Measurements from ENCODE around the gene TMEM271. TPM values are rescaled to one million over a fixed set of nuclear protein-coding genes. Genes with fewer than 3 reads are reported as not detected.
A peak's percentile ranks its signal among the peaks of the same experiment; 100 is the strongest.

Gene TMEM271
- total RNA-seq, 1 donor from 2014 or later: not detected

DNA sequence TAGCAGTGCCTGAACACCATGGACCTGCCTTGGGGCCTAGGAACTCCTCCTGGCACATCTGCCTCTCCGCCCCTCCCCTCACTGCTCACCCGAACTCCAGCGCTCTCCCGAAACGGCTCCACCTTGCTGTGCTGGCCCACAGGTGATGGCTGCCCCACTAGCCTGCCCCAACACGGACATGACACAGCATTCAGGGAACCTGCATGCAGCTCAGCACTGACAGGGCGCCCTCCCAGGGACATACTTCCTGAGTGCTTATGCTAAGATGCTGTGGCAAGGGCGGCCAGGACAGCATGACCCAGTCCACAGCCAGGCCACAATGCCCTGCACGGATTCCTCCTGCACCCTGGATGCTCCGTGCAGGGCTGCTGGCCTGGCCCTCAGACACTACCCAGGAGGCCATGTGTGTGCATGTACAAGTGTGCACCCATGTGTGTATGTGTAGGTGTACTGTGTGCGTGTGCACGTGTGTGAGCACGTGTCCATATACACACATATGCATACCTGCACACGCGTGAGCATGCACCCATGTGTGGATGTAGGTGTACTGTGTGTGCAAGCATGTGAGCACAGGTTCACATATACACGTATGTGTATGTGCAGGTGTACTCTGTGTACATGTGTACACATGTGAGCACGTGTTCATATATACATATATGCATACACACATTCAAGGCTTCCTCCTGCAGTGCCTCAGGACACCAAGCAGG, 6.0 kb downstream of the TMEM271 start:
- H3K36me3 ChIP-seq: no peaks in the 10 kb centered on the region
- ATAC-seq: no peak
- no peaks in the 10 kb centered on the region for H3K4me1 ChIP-seq
- no peak overlapping the region for H3K4me3 ChIP-seq
- DNase-seq: no peak
- intact Hi-C loops (cut with DNase I): no loop called here
- peaks cover 49% of the 10 kb centered on the region for H3K27me3 ChIP-seq (ENCODE audit: low read depth)
- no peak for TF ChIP-seq CTCF (IDR thresholded peaks at IDR 0.05)
- H3K9me3 ChIP-seq: no peaks in the 10 kb centered on the region
- H3K27ac ChIP-seq: no peak overlapping the region

DNA sequence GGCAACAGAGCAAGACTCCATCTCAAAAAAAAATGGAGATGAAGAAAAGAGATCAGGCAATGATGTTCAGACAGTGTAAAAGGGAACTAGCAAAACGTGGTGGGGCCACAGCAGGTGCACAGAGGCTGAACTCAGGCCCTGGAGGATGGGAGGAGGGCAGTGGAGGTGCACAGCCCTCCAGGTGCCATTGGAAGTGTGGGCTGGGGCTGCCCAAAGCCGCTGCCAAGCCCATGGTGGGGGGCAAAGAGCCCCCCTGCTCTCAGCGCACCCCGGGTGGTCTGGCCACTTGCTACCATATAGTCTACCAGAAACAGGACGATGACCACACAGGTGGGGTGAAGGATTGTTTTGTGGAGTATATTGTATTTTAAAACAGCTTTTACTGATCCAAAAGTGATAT, 7.1 kb downstream of the TMEM271 start:
- H3K27ac ChIP-seq: no peak overlapping the region
- no peaks in the 10 kb centered on the region for H3K36me3 ChIP-seq
- H3K27me3 ChIP-seq (ENCODE audit: low read depth): peaks cover 39% of the 10 kb centered on the region
- ATAC-seq (no peak), DNase-seq (no peak)
- H3K9me3 ChIP-seq: no peaks in the 10 kb centered on the region
- no peak overlapping the region for H3K4me3 ChIP-seq
- H3K4me1 ChIP-seq: no peaks in the 10 kb centered on the region
- intact Hi-C loops (cut with DNase I): no loop called here
- TF ChIP-seq CTCF (IDR thresholded peaks at IDR 0.05): no peak

DNA sequence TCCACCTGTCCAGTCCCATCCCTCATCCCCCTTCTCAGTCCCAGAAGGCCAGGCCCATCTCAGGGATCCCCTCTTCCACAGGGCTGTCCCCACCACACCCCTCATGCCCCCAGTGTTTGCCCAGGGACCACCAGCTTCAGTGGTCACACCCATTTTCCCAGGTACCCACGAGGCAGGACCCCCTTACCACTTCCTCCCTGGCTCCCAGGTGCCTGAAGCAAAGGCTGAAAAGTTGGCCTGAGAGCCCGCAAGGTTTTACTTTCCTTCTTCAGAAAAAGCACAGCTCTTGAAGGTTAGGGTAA, 7.8 kb downstream of the TMEM271 start:
- no peak for DNase-seq
- peaks cover 32% of the 10 kb centered on the region for H3K27me3 ChIP-seq (ENCODE audit: low read depth)
- ATAC-seq: peak in 1 of 2 donors; percentile 41
- no peak overlapping the region for H3K27ac ChIP-seq
- no peaks in the 10 kb centered on the region for H3K36me3 ChIP-seq
- TF ChIP-seq CTCF (IDR thresholded peaks at IDR 0.05): no peak
- no peaks in the 10 kb centered on the region for H3K4me1 ChIP-seq
- H3K4me3 ChIP-seq: no peak overlapping the region
- intact Hi-C loops (cut with DNase I): no loop called here
- H3K9me3 ChIP-seq: no peaks in the 10 kb centered on the region

DNA sequence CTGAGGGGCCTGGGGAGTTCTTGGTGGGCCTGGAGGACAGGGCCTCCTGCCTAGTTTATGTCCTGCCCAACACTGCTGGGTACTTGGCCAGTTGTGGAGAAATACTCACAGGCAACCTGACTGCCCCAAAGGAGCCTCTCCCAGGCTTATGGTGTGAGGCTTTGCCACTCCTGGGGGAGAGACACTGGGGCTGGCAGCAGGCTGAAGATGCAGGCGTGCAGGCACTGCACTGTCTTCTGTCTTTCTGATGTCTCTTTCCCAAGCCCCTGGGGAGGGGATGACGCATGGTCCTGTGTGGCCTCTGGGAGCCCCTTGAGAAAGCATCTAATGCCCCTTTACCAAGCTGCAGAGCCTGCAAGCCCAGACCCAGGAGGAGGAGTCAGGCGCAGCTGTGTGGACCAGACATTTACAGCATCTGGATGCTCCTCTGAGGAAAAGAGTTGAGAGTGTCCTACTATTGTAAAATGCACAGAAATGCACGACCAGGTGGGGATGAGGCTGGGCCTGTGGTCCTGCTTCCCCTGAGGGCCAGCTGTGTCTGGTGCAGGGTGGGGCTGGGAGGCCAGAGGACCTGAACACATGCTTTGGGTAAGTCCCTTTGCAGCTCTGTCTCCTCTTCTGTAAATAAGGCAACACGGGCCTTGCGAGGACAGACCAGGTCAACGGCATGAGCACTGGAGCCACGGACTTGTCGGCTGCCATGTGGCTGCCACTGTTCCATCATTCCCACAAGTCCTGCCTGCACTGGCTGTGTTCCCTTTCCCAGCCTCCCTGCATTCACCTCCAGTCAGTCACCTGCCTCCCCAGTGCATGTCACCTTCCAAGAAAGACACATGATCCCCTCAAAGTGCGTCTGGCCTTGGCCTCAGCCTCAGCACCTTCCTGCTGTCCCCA, 8.4 kb downstream of the TMEM271 start:
- Histone ChIP-seq H3K4me3 (no peak overlapping the region), H3K27ac (no peak overlapping the region), H3K4me1 (no peaks in the 10 kb centered on the region), H3K27me3 (ENCODE audit: low read depth) (peaks cover 26% of the 10 kb centered on the region), H3K36me3 (no peaks in the 10 kb centered on the region), H3K9me3 (no peaks in the 10 kb centered on the region)
- ATAC-seq: peak in 1 of 2 donors; percentile 21
- DNase-seq: no peak
- intact Hi-C loops (cut with DNase I): no loop called here
- TF ChIP-seq CTCF (IDR thresholded peaks at IDR 0.05): no peak

GRCh38 chr4:566508-567295, 9.4 kb downstream of the TMEM271 start:
- peaks cover 16% of the 10 kb centered on the region for H3K27me3 ChIP-seq (ENCODE audit: low read depth)
- no peak for DNase-seq
- no peaks in the 10 kb centered on the region for H3K4me1 ChIP-seq

More at GRCh38 chr4:566508-567295, 9.4 kb downstream of the TMEM271 start:
- TF ChIP-seq CTCF (IDR thresholded peaks at IDR 0.05): no peak
- H3K36me3 ChIP-seq: no peaks in the 10 kb centered on the region
- H3K27ac ChIP-seq: no peak overlapping the region
- intact Hi-C loops (cut with DNase I): no loop called here
- ATAC-seq: no peak
- no peak overlapping the region for H3K4me3 ChIP-seq
- no peaks in the 10 kb centered on the region for H3K9me3 ChIP-seq

All from lower lobe of right lung (tissue), 2 donors.